ENCODE results near the gene VARS2. TPM values are rescaled to one million over a fixed set of nuclear protein-coding genes. Genes with fewer than 3 reads are reported as not detected.

VARS2 gene
- polyA plus RNA-seq, 3 donors from 2014 or later = 12.0 to 17.5 (median 12.6) TPM

GRCh38 chr6:30887901-30888815, 25.9 kb upstream of the VARS2 start:
- Mint-ChIP-seq H3K4me1 (peaks cover 6 to 14% of the 10 kb centered on the region in 2 donors), H3K27ac (peak overlapping the region in 1 of 6 donors; percentile 41), H3K27me3 (ENCODE audit: low read depth in 3 of 3) (peaks cover 0 to 9% (median 6%) of the 10 kb centered on the region in 3 donors), H3K36me3 (peaks cover 5 to 14% (median 5%) of the 10 kb centered on the region in 3 donors), H3K9me3 (no peaks in the 10 kb centered on the region), H3K4me3 (no peak overlapping the region)
- no peak for DNase-seq

- Mint-ChIP-seq H3K4me1 (peaks cover 6 to 11% of the 10 kb centered on the region in 2 donors), H3K27ac (no peak overlapping the region)
- no peak for DNase-seq
Observed at GRCh38 chr6:30888816-30889495, 25.1 kb upstream of the VARS2 start.

GRCh38 chr6:30889496-30889885, 24.5 kb upstream of the VARS2 start:
- no peaks in the 10 kb centered on the region for H3K9me3 Mint-ChIP-seq
- H3K4me1 Mint-ChIP-seq = peaks cover 6 to 11% of the 10 kb centered on the region in 2 donors
- peaks cover 0 to 6% (median 6%) of the 10 kb centered on the region in 3 donors for H3K27me3 Mint-ChIP-seq (ENCODE audit: low read depth in 3 of 3)
- H3K27ac Mint-ChIP-seq = no peak overlapping the region
- H3K36me3 Mint-ChIP-seq = peaks cover 5 to 14% (median 6%) of the 10 kb centered on the region in 3 donors
- H3K4me3 Mint-ChIP-seq = no peak overlapping the region
- DNase-seq = no peak

More at GRCh38 chr6:30888816-30889495, 25.1 kb upstream of the VARS2 start:
- H3K36me3 Mint-ChIP-seq = peaks cover 5 to 11% (median 5%) of the 10 kb centered on the region in 3 donors
- H3K9me3 Mint-ChIP-seq = no peaks in the 10 kb centered on the region
- H3K4me3 Mint-ChIP-seq = no peak overlapping the region
- H3K27me3 Mint-ChIP-seq (ENCODE audit: low read depth in 3 of 3) = peaks cover 0 to 6% (median 6%) of the 10 kb centered on the region in 3 donors

GRCh38 chr6:30889921-30890645, 24.0 kb upstream of the VARS2 start:
- peaks cover 6 to 9% of the 10 kb centered on the region in 2 donors for H3K4me1 Mint-ChIP-seq
- no peak overlapping the region for H3K27ac Mint-ChIP-seq
- H3K27me3 Mint-ChIP-seq (ENCODE audit: low read depth in 3 of 3) = peaks cover 0 to 6% (median 6%) of the 10 kb centered on the region in 3 donors
- H3K36me3 Mint-ChIP-seq = peaks cover 11 to 20% (median 12%) of the 10 kb centered on the region in 3 donors
- H3K4me3 Mint-ChIP-seq = no peak overlapping the region
- DNase-seq = no peak
- no peaks in the 10 kb centered on the region for H3K9me3 Mint-ChIP-seq

- H3K4me1 Mint-ChIP-seq = peaks cover 2 to 4% of the 10 kb centered on the region in 2 donors
- peaks cover 12 to 21% (median 13%) of the 10 kb centered on the region in 3 donors for H3K36me3 Mint-ChIP-seq
Observed at GRCh38 chr6:30890646-30891449, 23.2 kb upstream of the VARS2 start.

GRCh38 chr6:30891450-30891723, 22.7 kb upstream of the VARS2 start:
- H3K27me3 Mint-ChIP-seq (ENCODE audit: low read depth in 3 of 3) = peaks cover 0 to 2% (median 2%) of the 10 kb centered on the region in 3 donors
- H3K9me3 Mint-ChIP-seq = no peaks in the 10 kb centered on the region
- peaks cover 12 to 21% (median 13%) of the 10 kb centered on the region in 3 donors for H3K36me3 Mint-ChIP-seq
- DNase-seq = no peak
- H3K27ac Mint-ChIP-seq = no peak overlapping the region
- no peak overlapping the region for H3K4me3 Mint-ChIP-seq
- H3K4me1 Mint-ChIP-seq = no peaks in the 10 kb centered on the region

More at GRCh38 chr6:30890646-30891449, 23.2 kb upstream of the VARS2 start:
- Mint-ChIP-seq H3K4me3 (no peak overlapping the region), H3K27me3 (ENCODE audit: low read depth in 3 of 3) (peaks cover 0 to 4% (median 2%) of the 10 kb centered on the region in 3 donors), H3K9me3 (no peaks in the 10 kb centered on the region), H3K27ac (no peak overlapping the region)
- no peak for DNase-seq

- Mint-ChIP-seq H3K9me3 (no peaks in the 10 kb centered on the region), H3K4me3 (no peak overlapping the region), H3K27me3 (ENCODE audit: low read depth in 3 of 3) (peaks cover 0 to 2% (median 2%) of the 10 kb centered on the region in 3 donors), H3K36me3 (peaks cover 12 to 21% (median 13%) of the 10 kb centered on the region in 3 donors), H3K27ac (no peak overlapping the region), H3K4me1 (no peaks in the 10 kb centered on the region)
- no peak for DNase-seq
Observed at GRCh38 chr6:30891816-30892538, 22.1 kb upstream of the VARS2 start.

GRCh38 chr6:30893001-30893591, 20.9 kb upstream of the VARS2 start:
- H3K9me3 Mint-ChIP-seq = no peaks in the 10 kb centered on the region
- peaks cover 0 to 2% (median 2%) of the 10 kb centered on the region in 3 donors for H3K27me3 Mint-ChIP-seq (ENCODE audit: low read depth in 3 of 3)
- no peak for DNase-seq
- no peak overlapping the region for H3K27ac Mint-ChIP-seq
- peaks cover 12 to 23% (median 13%) of the 10 kb centered on the region in 3 donors for H3K36me3 Mint-ChIP-seq
- no peaks in the 10 kb centered on the region for H3K4me1 Mint-ChIP-seq
- H3K4me3 Mint-ChIP-seq = no peak overlapping the region

GRCh38 chr6:30893666-30894065, 20.4 kb upstream of the VARS2 start:
- Mint-ChIP-seq H3K27me3 (ENCODE audit: low read depth in 3 of 3) (peaks cover 0 to 2% (median 2%) of the 10 kb centered on the region in 3 donors), H3K9me3 (no peaks in the 10 kb centered on the region), H3K4me3 (no peak overlapping the region), H3K36me3 (peaks cover 12 to 28% (median 13%) of the 10 kb centered on the region in 3 donors), H3K27ac (no peak overlapping the region), H3K4me1 (no peaks in the 10 kb centered on the region)
- no peak for DNase-seq

- no peaks in the 10 kb centered on the region for H3K9me3 Mint-ChIP-seq
- no peaks in the 10 kb centered on the region for H3K4me1 Mint-ChIP-seq
- no peak overlapping the region for H3K4me3 Mint-ChIP-seq
- H3K27ac Mint-ChIP-seq = no peak overlapping the region
- H3K36me3 Mint-ChIP-seq = peaks cover 12 to 28% (median 12%) of the 10 kb centered on the region in 3 donors
- no peak for DNase-seq
- H3K27me3 Mint-ChIP-seq (ENCODE audit: low read depth in 3 of 3) = peaks cover 0 to 2% (median 2%) of the 10 kb centered on the region in 3 donors
Observed at GRCh38 chr6:30894381-30894780, 19.7 kb upstream of the VARS2 start.

- H3K36me3 Mint-ChIP-seq = peaks cover 7 to 24% (median 8%) of the 10 kb centered on the region in 3 donors
- no peaks in the 10 kb centered on the region for H3K9me3 Mint-ChIP-seq
- peaks cover 0 to 2% (median 0%) of the 10 kb centered on the region in 3 donors for H3K27me3 Mint-ChIP-seq (ENCODE audit: low read depth in 3 of 3)
- no peak overlapping the region for H3K4me3 Mint-ChIP-seq
- no peak overlapping the region for H3K27ac Mint-ChIP-seq
- DNase-seq = no peak
- no peaks in the 10 kb centered on the region for H3K4me1 Mint-ChIP-seq
Observed at GRCh38 chr6:30894935-30895334, 19.1 kb upstream of the VARS2 start.

GRCh38 chr6:30895343-30895742, 18.7 kb upstream of the VARS2 start:
- Mint-ChIP-seq H3K9me3 (no peaks in the 10 kb centered on the region), H3K36me3 (peaks cover 7 to 24% (median 7%) of the 10 kb centered on the region in 3 donors)

More at GRCh38 chr6:30895343-30895742, 18.7 kb upstream of the VARS2 start:
- no peak overlapping the region for H3K4me3 Mint-ChIP-seq
- H3K27me3 Mint-ChIP-seq (ENCODE audit: low read depth in 3 of 3) = peaks cover 0 to 2% (median 0%) of the 10 kb centered on the region in 3 donors
- no peak overlapping the region for H3K27ac Mint-ChIP-seq
- no peak for DNase-seq
- no peaks in the 10 kb centered on the region for H3K4me1 Mint-ChIP-seq

Data from immature natural killer cell (primary cell).